ENCODE results near the gene GPR31.

GPR31 gene

DNA sequence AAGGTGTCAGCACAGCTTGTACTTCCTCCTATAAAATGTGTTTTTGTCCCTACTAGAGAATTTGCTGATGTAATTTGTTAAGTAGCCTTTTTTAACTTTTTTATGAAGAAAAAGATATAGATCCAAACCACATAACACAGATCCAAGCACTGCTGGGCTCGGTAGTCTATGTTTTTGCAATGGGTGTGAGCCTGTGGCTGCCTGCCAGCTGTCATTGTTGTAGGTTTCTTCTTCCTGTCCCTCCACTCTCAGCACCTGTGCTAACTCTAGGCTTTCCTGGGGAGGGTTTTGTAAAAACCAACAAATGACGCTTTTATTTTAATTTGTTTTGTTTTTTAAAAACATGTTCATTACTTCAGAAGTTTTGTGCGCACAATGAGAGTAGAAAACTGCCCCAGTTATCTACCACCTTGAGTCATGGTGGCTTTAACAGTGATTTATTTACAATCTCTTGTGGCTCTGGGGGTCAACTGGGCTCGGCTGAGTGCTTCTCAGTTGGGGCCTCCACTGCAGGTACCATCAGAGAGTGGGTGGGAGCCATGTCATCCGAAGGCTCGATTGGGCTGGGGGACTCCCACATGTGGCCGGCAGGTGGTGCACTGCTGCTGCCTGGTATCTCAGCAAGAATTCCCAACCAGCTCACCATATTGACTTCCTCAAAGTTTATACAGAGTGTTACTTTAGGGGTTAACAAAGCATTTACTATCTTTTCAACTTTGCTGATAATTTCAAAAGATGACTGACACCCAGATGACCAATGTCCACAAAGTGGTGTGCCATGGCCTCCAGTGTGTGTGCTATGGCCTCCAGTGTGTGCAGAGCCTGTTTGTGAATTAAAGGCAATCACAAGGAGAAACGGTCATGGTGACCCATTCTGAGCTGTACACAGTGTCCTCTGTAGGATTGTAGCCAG is 37.9 kb downstream of the GPR31 start:
- no peak for DNase-seq (ENCODE audit: low read depth in 2 of 2)

- DNase-seq (ENCODE audit: low read depth in 2 of 2) = no peak
These were observed 38.9 kb downstream of the GPR31 start for GRCh38 chr6:167118839-167119238.

DNA sequence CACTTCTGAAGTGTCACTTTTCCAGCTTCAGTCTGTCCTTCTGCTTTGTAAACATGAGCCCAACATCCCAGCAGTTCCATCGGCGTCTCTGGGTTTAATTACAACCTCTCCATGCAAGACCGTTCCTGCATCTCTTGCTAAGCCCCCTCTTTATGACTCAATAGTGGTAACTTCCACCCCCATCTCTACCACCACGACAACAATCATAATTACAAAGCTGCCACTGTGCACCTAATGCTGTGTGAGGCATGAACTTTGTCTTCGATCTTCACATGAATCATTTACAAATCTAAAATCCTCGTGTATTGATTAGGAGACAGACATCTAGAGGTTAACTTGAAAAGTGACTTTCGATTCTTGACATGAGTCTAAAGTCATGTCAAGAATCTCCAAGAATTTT is 39.8 kb downstream of the GPR31 start:
- DNase-seq (ENCODE audit: low read depth in 2 of 2) = no peak

- DNase-seq (ENCODE audit: low read depth in 2 of 2) = no peak
These were observed 40.9 kb downstream of the GPR31 start for GRCh38 chr6:167116838-167117228.

DNA sequence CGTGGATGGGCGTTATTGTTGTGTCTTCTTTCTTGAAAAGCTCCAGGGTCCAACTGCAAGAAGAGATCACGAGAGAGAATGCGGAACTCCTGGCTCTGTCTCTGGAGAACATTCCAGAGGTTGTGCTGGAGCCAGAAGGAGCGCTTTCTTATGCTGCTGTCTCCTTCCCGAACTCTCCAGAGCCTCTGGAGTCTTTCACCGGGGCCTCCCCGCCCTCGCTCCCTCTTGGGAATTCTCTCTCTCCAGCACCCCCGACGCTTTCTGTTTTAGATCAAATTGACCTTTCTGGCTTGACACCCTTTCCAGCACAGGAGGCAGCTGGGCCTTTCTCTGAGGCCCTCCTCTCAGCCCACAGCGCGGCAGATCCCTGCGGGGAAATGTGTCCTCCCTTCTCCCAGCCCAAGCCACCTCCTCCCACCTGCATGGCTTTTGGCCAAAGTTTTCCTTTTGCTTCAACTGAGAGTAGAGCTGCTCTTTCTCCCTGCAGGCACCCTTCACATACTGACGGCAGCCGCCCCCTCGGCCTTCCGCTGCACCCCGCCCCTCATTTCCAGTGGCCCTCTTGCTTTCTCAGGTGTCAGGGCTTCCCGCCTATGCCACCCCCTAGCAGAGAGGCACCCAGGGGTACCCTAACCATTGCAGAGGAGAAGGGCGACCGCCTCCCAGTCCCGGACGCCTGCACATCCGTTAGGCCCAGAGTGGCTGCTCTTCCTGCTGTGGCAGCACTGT is 41.5 kb downstream of the GPR31 start:
- DNase-seq (ENCODE audit: low read depth in 2 of 2) = no peak

DNA sequence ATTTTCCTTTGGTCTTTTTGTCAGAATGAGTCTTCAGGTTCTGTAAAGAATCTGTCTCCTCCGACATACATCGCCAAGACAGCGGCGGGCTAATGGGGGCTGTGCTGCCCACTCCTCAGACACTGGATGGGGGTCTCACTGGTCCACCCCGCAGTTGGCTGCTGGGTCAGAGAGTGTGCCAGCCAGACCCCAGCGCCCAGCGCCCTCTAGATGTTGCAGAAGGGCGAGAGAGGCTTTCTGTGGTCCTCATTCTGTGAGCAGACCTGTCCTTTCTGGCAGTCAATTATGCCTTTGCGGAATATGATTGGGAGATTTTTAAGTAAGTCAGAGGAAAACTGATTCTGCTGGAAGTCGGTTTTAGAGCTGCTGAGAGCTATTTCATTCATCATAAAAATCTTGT is 42.7 kb downstream of the GPR31 start:
- DNase-seq (ENCODE audit: low read depth in 2 of 2) = no peak

GRCh38 chr6:167113935-167114910 is 43.6 kb downstream of the GPR31 start:
- DNase-seq (ENCODE audit: low read depth in 2 of 2) = no peak

GRCh38 chr6:167113047-167113754 is 44.6 kb downstream of the GPR31 start:
- no peak for DNase-seq (ENCODE audit: low read depth in 2 of 2)

DNA sequence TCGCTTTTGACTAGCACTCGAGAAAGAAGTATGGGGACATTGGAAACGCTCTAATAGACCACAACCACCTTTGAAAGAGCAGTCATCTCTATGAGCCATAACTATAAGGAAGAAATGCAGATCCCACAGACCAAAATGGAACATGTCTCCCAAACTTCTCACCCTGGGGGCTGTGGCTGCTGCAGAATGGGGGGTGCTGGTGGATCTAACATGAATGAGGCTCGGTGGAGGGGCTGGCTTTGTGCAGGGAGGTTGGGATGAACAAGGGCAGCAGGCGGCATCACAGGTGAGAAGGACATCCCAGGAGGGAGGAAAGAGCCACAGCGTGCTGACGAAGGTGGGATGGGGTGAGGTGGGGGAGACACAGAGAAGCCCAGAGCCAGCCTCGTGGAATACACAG is 45.4 kb downstream of the GPR31 start:
- DNase-seq (ENCODE audit: low read depth in 2 of 2) = no peak

DNA sequence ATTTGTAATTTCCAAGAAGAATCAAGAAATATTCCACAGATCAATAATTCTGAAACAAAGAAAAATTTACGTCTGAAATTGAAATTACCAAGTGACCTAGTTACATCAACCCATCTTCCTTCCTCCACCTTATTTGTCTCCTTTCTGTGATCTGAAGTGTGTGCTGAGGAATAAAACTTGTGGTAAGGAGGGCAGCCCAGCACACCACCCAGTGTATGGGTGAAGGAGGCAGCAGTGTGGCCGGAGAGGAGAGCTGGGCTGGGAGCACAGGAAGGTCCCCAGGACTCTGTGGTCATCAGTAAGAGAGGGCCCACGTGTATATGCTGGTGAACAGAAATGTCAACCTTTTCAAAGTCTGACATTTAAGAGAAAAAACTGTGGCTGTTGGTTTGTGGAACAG is 46.2 kb downstream of the GPR31 start:
- DNase-seq (ENCODE audit: low read depth in 2 of 2) = no peak

- no peak for DNase-seq (ENCODE audit: low read depth in 2 of 2)
These were observed 48.1 kb downstream of the GPR31 start for GRCh38 chr6:167109651-167110050.

GRCh38 chr6:167108278-167108677 is 49.5 kb downstream of the GPR31 start:
- DNase-seq (ENCODE audit: low read depth in 2 of 2) = no peak

DNA sequence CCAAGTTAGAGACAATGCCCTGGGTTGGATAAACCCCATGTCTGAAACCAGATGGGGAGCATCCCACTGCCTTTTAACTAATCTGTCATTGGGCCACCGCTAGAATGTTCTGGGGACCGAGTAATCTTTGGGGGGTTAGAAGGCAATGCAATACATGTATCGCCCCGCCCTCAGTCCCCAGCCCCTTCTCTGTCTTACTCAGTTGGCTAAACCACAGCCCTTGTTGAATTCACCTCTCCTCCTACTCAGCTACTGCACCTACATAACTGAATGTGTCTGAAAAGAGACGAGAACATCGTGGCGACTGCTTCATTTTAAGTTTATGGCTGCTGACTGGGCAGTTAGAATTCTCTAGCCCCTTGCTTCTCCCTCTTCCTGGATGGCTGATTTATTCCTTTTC is 50.0 kb downstream of the GPR31 start:
- DNase-seq (ENCODE audit: low read depth in 2 of 2) = no peak

GRCh38 chr6:167106406-167106805 is 51.4 kb downstream of the GPR31 start:
- no peak for DNase-seq (ENCODE audit: low read depth in 2 of 2)
